GM18498 (cell line): ENCODE results near the gene CCDC78.
A peak's percentile ranks its signal among the peaks of the same experiment; 100 is the strongest.
"Not testable (repeated sequence)": the region's sequence is repeated elsewhere in the genome, so short reads cannot be mapped to it uniquely, and the experiment has no call there.

Source experiments
- ATAC-seq: cut with Tn5 transposase; IDR thresholded peaks from one replicate; pipeline ENCODE4 v1.9.1; 2021; ENCODE audit warnings: mild to moderate bottlenecking, moderate library complexity; ENCODE audit not compliant: unreplicated experiment

The CCDC78 gene

DNA sequence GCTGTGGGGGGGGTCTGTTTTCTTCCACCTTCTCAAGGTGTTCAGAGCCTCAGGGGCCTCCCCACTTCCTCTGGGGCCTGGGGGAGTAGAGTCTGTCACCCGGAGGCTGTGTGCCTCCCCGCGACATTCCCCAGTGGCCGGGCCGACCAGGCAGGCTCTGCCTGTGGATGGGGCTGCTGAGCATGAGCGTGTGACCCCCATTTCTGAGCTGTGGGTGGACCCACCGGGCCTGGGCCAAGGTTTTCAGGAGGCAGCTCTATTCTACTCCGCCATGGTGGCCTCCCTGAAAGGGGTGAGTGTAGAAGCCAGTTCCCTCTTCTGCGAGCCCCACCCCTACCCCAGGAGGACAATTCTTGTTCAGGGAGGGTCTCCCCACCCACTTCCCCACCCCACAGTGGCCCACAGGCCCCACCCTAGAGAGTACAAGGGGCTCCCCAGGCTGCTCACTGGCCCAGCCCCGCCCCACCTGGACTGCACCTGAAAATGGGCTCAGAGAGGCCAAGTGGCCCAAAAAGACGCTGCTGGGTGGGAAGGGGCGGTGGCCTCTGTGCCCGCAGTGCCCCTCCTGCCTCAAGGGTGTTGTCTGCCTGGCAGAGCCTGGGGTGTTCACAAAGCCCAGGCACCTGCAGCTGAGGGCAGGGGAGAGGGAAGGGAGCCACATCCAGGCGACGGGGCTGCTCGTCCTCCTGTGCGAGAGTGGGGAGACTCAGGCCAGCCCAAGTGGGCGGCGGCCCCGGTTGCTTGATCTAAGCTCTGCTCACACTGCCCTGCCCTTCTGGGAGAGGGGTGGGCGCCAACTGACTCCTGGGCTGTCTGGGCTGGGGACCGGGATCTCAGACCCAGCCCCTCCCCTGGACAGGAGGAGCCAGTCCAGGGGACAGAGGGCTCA is 35.6 kb upstream of the CCDC78 start:
- no peak for ATAC-seq

DNA sequence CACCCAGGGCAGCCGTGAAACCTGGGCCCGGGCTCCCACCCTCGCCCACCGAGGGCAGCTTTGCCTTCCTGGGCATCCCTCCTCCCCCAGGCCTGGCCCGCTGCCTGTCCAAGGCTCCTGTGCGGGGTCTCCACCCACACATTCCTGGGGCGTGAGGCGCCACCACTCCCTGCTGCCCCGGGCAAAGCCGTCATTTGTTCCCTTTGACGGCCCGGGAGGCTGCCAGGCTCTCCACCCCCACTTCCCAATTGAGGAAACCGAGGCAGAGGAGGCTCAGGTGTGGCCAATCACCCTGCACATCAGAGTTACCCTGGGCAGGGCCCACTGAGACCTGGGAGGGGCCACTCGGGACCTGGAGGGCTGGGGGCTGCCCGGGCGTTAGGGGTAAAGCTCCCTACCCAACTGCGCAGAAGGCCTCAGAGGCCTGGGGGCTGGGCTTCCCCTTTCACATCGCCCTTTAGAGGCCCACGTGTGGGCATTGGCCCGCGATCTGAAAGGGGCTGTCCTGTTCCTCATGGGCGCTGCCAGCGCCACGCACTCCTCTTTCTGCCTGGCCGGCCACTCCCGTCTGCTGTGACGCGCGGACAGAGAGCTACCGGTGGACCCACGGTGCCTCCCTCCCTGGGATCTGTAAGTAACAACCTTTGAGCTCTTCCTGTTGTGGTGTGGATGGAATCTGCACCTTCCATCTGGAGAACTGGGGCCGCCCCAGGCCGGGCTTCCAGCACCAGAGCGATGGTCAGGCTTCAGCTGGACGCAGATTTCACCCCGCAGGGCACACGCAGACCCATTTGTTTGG is 34.5 kb upstream of the CCDC78 start, which contains the start of gene MSLN:
MSLN (plus strand) TSS at position 190 of the 799 bp plus-strand sequence. CDS start 1,947 bp downstream, outside the sequence.
- no peak for ATAC-seq

DNA sequence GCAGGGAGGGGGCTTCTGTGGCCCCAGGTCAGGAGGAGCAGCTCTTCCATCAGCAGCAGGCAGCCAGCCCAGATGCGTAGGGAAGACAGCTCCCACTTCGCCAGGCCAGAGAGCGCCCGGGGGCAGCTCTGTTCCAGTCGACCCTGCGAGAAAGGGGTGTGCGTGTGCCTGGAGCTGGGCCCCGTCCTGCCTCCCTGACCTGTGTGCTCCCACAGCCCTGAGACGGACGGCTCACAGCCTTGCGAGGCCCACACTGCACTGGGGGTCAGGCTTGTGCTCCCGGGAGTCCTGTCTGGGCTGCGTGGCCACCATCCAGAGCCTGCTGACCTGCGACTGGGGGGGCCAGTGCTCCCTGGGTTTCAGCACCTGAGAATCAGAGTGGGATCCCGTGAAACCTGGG is 33.8 kb upstream of the CCDC78 start:
- ATAC-seq = no peak

DNA sequence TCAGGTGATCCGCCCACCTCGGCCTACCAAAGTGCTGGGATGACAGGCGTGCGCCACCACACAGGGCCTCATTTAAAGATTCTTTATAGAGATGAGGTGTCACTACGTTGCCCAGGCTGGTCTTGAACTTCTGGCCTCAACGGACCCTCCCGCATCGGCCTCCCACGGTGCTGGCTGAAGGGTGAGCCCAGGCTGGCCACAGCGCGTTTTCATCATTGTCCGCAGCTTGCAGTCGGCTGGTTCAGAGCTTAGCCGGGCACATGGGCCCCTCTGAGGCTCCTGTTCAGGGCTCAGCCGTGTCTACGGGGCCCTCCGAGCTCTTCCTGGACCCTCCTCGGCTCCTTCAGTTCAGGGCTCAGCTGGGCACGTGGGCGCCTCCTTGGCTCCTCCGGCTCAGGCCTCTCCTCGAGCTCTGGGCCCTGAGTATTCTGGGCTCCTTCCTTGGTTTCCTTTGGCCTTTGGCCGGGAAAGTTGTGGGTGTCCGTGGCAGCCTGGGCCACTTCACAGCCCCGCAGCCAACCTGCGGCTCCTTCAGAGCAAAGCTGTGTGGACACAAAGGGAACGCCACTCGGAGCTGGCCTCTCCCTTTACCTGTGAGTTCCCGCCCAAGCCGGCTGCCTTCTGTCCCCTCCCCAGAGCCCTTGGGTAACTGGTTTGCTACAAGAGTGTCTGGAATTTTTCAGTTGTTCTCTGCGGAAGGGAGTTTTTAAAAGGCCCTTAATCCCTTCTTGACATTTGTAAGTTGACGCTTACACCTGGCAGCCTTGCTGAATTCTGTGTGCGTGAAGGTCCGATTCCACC is 33.1 kb upstream of the CCDC78 start:
- ATAC-seq = no peak

DNA sequence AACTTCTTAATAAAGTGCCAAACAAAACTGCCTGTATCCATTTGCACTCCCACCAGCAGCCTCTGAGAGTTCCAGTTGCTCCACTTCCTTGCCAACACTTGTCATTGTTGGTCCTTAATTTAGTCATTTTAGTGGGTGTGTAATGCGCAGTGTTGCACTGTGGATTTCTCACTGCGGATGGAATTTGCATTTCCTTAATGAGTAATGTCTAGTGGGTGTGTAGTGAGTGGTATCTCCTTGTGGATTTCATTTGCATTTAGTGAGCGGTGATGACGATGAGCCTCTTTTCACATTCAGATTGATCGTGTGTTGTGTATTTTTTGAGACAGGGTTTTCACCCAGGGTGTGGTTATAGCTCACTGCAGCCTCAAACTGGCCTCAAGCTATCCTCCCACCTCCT is 30.2 kb upstream of the CCDC78 start:
- no peak for ATAC-seq

DNA sequence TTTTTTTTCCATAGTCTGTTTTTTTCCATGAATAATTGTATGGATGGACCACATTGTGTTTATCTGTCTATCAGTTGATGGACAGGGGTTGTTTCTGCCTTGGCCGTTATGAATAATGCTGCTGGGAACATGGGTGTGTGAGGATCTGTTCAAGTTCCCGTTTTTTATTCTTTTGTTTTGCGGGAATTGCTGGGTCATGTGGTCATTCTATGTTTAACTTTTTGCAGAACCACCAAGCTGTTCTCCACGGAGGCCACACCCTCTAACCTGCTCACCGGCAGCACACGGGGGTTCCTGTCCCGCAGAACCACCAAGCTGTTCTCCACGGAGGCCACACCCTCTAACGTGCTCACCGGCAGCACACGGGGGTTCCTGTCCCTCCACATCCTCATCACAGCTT is 28.4 kb upstream of the CCDC78 start:
- ATAC-seq = no peak

DNA sequence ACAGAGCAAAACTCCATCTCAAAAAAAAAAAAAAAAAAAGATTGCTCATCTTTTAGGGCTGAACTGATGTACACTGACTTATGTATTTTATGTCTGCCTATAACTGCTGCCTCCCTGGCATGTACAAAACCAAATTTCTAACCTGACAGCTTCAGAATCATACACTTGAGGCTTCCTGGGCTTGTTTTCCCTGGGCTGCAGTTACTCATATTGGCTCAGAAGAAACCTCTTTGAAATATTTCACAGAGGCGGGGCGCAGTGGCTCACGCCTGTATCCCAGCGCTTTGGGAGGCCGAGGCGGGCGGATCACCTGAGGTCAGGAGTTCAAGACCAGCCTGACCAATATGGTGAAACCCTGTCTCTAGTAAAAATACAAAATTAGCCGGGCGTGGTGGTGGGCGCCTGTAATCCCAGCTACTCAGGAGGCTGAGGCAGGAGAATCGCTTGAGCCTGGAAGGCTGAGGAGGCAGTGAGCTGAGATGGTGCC is 27.9 kb upstream of the CCDC78 start:
- ATAC-seq = not testable (repeated sequence)

DNA sequence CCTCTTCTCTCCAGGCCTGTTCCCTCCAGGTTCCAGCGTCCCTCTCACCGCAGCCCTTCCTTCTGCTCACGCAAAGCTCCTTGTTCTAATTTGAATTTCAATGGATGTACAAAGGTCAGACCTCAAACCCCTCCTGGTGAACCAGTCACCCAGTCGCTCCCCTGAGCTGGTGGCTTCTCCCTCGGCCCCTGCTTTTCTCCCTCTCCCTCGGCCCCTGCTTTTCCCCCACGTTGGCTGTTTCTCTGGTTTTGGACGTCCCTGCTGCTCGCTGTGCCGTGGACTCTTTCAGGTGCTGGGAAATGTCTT is 25.7 kb upstream of the CCDC78 start:
- no peak for ATAC-seq

DNA sequence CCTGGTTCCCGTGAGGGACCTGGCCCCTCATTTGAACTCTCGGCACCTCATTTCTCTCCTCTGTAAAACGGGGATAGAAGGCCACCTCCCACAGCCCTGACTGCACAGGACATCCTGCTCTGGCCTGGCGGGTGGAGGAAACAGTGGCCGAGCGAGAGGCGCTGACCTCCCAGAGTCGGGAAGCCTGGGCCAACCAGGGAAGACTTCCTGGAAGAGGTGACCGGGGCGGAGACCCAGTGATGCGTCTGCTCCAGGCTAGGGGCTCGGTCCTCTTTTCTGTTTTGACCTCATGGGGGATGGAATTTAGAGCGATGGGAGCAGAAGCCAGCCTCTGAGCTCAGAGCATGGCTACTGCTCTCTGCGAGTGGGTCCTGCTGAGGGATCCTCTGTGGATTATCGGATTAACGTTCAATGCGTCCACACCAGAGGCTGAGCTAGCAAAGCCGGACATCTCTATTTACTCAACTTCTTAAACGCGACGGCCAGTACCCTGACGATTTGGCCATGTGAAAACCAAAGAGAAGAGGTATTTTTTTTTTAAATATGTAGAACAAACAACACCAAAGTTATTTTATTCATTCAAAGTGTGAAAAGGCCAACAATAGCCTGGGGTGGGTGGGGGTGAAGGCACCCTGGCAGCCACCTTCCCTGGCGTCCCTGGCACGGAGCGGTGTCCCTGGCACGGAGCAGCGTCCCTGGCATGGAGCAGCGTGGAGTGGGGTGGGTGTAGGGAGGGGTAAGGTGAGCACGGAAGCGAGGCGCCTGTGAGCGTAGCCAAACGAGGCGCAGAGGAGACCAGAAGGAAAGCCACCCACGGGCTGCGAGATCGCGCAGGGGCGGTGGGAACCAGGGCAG is 25.1 kb upstream of the CCDC78 start:
- ATAC-seq = no peak

DNA sequence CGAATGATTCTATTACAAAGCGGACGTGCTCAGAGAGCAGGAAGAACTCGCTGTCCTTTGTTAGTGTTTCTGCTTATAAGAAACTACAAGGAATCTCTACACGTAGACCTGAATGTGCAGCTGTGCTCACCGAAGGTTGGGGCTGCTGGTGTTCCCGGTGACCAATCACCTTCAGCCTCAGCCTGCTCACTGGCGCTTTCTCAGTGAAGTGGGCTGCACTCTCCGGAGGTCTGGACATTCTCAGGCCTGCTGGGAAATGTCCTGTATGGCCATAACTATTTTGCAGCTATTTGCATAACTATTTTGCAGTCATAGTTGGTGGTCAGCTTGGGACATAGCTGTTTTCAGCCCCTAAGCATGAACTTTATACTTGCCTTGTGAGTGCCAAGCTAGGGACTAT is 24.2 kb upstream of the CCDC78 start:
- ATAC-seq = no peak

DNA sequence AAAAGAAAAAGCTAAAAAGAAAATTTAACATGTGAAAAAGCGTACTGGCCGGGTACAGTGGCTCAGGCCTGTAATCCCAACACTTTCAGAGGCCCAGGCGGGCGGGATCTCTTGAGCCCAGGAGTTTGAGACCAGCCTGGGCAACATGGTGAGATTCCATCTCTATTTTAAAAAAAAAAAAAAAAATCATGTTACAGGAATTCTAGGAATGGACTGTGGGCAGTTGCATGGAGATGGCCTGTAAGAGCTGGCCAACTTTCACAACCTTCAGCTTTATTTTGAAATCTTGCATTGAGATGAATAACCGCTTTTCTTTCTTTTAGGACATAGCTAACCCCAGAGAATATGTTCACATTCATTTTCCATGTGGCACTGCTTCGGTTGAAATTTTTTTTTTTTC is 22.8 kb upstream of the CCDC78 start:
- no peak for ATAC-seq

DNA sequence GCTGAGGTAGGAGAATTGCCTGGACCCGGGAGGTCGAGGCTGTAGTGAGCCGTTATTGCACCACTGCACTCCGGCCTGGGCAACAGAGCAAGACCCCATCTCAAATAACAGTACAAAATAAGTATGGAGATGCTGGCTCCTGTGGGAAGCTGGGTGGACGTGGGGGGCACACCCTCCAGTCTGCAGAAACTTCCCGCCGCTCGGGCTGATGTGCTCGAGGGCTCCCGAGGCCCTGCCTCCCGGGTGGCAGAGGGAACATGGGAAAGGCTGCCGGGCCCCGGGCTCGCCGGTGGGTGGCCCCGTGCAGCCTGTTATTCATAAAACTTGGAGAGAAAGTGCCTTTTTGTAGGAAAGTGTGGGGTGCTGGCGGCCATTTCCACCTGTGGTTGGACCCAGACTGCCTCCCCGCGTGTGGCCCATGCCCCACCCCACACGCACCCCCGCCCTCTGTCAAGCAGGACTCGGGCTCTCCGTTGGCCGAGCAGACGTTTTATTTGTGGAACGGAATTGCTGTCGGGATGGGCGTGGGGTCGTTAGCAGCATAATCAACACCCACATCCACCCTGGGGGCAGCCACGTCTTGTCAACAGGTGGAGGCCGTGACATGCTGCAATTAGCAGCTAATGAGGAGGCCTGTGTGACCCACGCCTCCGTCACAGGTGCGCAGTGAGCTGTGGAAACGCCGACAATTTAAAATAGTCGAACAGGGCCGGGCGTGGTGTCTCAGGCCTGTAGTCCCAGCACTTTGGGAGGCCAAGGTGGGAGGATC is 21.9 kb upstream of the CCDC78 start:
- ATAC-seq = no peak

DNA sequence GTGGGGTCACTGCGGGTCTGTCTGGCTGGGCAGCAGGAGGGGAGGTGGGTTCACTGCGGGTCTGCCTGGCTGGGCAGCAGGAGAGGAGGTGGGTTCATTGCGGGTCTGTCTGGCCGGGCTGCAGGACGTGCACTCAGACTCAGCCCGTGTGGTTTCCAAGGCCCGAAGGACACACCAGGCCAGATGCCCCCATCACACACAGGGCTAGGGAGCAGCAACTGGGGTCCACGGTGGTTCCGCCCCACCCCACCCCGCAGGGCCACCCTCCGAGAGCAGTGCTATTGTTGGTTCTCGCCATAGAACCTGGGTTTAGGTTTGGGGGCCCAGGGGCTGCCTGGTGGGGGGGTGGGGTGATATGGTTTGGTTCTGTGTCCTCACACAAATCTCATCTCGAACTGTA is 20.4 kb upstream of the CCDC78 start:
- no peak for ATAC-seq

DNA sequence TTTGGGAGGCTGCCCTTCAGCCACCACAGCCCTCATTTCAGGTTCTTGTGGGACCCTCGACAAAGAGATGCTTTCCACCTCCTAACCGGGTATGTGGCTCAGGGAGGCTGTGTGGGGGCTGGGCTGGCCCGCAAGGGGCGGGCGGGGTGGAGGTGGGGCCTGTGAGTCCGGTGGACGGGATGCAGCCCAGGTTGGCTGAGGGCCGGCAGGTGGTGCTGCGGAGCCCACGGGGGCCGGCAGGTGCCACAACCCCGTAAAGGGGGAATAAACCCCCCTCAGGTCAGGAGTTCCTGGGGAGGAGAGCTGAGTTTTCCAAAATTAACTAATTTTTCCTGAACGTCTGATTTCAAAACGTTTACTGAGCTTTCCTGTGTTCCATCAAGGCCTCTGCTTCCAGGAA is 19.5 kb upstream of the CCDC78 start:
- ATAC-seq = no peak

DNA sequence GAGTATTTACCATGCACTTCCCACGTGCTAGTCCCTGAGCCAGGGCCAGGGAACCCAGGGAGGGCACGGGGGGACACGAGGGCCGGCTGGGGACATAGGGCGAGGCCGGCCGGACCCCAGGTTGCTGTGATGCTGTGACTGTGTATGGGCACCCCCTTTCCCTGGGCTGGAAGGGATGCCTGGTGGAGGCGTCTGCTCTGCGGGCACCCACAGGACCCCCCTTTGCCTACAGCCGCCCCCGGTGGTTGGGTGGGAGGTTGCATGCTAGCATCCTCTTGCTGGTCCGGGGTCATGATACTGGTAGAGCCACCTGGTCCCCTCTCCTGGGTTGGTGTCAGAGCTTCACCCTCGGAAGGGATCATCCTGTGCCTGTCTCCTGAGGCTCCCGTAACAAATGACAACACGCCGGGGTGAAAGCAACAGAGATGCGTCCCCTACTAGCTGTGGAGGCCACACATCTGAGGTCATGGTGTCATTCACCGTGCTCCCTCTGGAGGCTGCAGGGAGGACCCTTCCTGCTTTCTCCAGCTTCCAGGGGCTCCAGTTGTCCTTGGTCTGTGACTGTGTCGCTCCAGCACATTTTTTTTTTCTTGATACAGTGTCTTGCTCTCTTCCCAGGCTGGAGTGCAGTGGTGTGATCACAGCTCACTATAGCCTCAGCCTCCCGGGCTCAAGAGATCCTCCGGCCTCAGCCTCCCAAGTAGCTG is 17.7 kb upstream of the CCDC78 start:
- no peak for ATAC-seq

DNA sequence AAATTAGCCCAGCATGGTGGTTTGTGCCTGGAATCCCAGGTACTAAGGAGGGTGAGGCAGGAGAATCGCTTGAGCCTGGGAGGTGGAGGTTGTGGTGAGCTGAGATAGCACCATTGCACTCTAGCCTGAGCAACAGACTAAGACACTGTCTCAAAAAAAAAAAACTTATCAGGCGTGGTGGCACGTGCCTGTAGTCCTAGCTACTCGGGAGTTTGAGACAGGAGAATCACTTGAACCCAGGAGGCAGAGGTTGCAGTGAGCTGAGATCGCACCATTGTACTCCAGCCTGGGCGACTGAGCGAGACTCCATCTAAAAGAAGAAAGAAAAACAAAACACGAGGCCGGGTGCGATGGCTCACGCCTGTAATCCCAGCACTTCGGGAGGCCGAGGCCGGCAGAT is 16.7 kb upstream of the CCDC78 start:
- not testable (repeated sequence) for ATAC-seq

DNA sequence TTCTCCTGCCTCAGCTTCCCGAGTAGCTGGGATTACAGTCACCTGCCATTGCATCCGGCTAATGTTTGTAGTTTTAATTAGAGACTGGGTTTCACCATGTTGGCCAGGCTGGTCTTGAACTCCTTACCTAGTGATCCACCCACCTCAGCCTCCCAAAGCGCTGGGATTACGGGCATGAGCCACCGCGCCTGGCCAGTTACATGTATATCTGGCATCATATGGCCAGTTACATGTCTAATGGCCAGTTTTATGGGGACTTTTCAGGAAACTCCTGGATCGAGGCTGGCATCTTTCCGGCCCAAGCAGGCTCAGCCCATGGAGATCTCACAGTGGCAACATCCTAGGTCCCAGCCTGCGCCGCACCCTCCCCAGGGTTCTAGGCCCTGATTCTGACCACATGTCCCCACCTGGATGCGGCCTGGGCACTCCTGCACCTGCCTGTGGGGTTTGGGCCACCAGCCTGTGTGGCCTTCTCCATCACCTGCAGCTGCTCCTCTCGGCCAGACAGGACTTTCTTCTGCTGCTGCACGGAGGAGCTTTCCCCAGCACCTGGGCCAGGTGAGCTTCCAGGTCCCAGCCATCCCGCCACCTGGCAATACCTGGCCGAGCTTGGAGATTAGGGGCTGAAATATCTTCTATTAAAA is 15.9 kb upstream of the CCDC78 start:
- ATAC-seq = no peak

DNA sequence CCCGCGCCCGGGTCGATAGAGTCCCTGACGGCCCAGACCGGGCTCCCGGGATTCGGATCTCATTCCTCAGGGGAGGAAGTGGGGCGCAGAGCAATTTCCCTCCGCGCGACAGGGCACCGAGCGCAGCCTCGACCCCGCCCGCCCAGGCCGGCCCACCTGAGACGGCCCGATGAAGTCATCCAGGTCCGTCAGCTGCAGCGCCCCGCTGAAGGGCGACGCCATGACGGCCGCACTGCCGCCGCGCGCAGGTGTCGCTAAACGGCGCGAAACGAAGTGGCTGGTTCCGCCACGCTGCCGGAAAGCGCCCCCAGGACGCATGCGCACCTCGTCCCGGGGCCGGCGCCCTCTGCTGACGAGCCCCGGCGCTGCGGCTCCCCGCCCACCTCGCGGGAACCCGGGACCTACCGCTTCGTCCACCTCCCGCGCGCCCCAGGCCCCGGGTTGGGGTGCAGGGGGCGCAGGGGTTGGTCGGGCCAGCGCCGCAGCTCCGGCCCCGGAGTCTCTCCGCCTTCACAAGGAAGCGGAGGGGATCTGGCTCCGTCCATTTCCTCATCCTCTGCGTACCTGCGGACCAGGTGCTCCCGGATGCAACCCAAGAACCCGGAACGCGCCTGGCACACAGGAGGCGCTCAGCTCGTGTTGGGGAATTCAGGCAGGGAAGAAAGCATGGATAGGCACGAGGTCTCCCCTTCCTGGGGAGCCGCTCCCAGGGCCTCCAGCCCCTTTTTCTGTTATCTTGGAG is 14.7 kb upstream of the CCDC78 start, which contains the start of gene CIAO3:
CIAO3 (minus strand) TSS at position 234 of the 742 bp plus-strand sequence; CDS start at position 222, 12 bp downstream.
- ATAC-seq = peak; percentile 85
